T-helper 17 cell (primary cell): ENCODE data around the gene PDE9A. TPM values are rescaled to one million over a fixed set of nuclear protein-coding genes. Genes with fewer than 3 reads are reported as not detected.
"Not testable (repeated sequence)": the region's sequence is repeated elsewhere in the genome, so short reads cannot be mapped to it uniquely, and the experiment has no call there.

Experiments
- ATAC-seq: fragments of 150-1000 bp; cut with Tn5 transposase; 2 replicates; pipeline ENCODE4 v1.10.0; 2021; ENCODE audit warnings: mild to moderate bottlenecking, moderate library complexity
- DNase-seq, 3 donors: peaks; one replicate each; pipeline versions ENCODE4 v3.0.0 to v3.0.0-alpha.2; 2020 to 2021
- H3K9me3 ChIP-seq: one replicate; pipeline ENCODE4 v1.7.0; 2013; ENCODE audit warnings: low read length, mild to moderate bottlenecking; ENCODE audit not compliant: control insufficient read depth, poor library complexity, severe bottlenecking
- H3K27ac Mint-ChIP-seq: one replicate; pipeline ENCODE4 v1.8.0; 2022; ENCODE audit warnings: mild to moderate bottlenecking, moderate library complexity, mixed read lengths
- H3K27me3 Mint-ChIP-seq: one replicate; pipeline ENCODE4 v1.8.0; 2022; ENCODE audit warnings: mixed read lengths
- H3K36me3 Mint-ChIP-seq: one replicate; pipeline ENCODE4 v1.8.0; 2022; ENCODE audit warnings: low read depth, mixed read lengths
- H3K4me1 Mint-ChIP-seq: one replicate; pipeline ENCODE4 v1.8.0; 2022; ENCODE audit warnings: mild to moderate bottlenecking, mixed read lengths
- H3K4me3 Mint-ChIP-seq: one replicate; pipeline ENCODE4 v1.8.0; 2022; ENCODE audit warnings: mild to moderate bottlenecking, moderate library complexity, mixed read lengths
- total RNA-seq, 4 donors: library from RNA in 2 of 4; stranded (reverse) in 2 of 4; gene quantifications; one replicate each; pipeline ENCODE4 v1.2.3 and lab custom pipeline; 2022 to 2026

The PDE9A gene
- 1 to 10 TPM; 4.9 to 6.6 TPM for total RNA-seq
- total RNA-seq (lab: John Stamatoyannopoulos, UW), result 0.98 to 2.5 reads per million in 2 donors

- DNase-seq, result peak in 1 of 3 donors; percentile 18
- Mint-ChIP-seq H3K27ac (peak within 1 kb of the TSS; percentile 34), H3K4me1 (peaks cover 23% of the 10 kb centered on the region), H3K27me3 (peaks cover 28% of the 10 kb centered on the region), H3K4me3 (peak within 1 kb of the TSS; percentile 88), H3K36me3 (no peaks in the 10 kb centered on the region)
- ATAC-seq, result peak; percentile 70
- H3K9me3 ChIP-seq, result no peaks in the 10 kb centered on the region
Measured at GRCh38 chr21:42653231-42654061, at the start of gene PDE9A. TSS of gene PDE9A (plus strand) at chr21:42653621. CDS start at chr21:42653815, 194 bp downstream.

GRCh38 chr21:42607102-42607501 lies 46.3 kb upstream of the PDE9A start:
- ATAC-seq (no peak), DNase-seq (no peak)
- Mint-ChIP-seq H3K4me3 (no peak overlapping the region), H3K36me3 (no peaks in the 10 kb centered on the region), H3K27me3 (no peaks in the 10 kb centered on the region), H3K27ac (no peak overlapping the region), H3K4me1 (peaks cover 4% of the 10 kb centered on the region)
- no peaks in the 10 kb centered on the region for H3K9me3 ChIP-seq

- no peak overlapping the region for H3K4me3 Mint-ChIP-seq
- ATAC-seq (no peak), DNase-seq (no peak)
- no peak overlapping the region for H3K27ac Mint-ChIP-seq
- H3K27me3 Mint-ChIP-seq, result no peaks in the 10 kb centered on the region
- H3K9me3 ChIP-seq, result no peaks in the 10 kb centered on the region
- H3K4me1 Mint-ChIP-seq, result peaks cover 4% of the 10 kb centered on the region
- no peaks in the 10 kb centered on the region for H3K36me3 Mint-ChIP-seq
Measured at GRCh38 chr21:42607525-42608102, 45.8 kb upstream of the PDE9A start.

- no peak overlapping the region for H3K4me3 Mint-ChIP-seq
- H3K9me3 ChIP-seq, result no peaks in the 10 kb centered on the region
- no peak overlapping the region for H3K27ac Mint-ChIP-seq
- H3K4me1 Mint-ChIP-seq, result peaks cover 4% of the 10 kb centered on the region
- DNase-seq, result no peak
- ATAC-seq, result no peak
- no peaks in the 10 kb centered on the region for H3K27me3 Mint-ChIP-seq
- no peaks in the 10 kb centered on the region for H3K36me3 Mint-ChIP-seq
Measured at GRCh38 chr21:42608446-42608845, 45.0 kb upstream of the PDE9A start.

GRCh38 chr21:42609811-42610210 lies 43.6 kb upstream of the PDE9A start:
- H3K9me3 ChIP-seq, result no peaks in the 10 kb centered on the region
- Mint-ChIP-seq H3K4me3 (no peak overlapping the region), H3K27ac (peak overlapping the region; percentile 44), H3K36me3 (no peaks in the 10 kb centered on the region), H3K4me1 (peaks cover 11% of the 10 kb centered on the region), H3K27me3 (no peaks in the 10 kb centered on the region)
- peak in 2 of 3 donors; percentile 16 to 46 for DNase-seq
- peak; percentile 80 for ATAC-seq

GRCh38 chr21:42611852-42612251 lies 41.6 kb upstream of the PDE9A start:
- DNase-seq (no peak), ATAC-seq (no peak)
- Mint-ChIP-seq H3K27ac (no peak overlapping the region), H3K36me3 (no peaks in the 10 kb centered on the region), H3K27me3 (no peaks in the 10 kb centered on the region), H3K4me1 (peaks cover 11% of the 10 kb centered on the region), H3K4me3 (no peak overlapping the region)
- no peaks in the 10 kb centered on the region for H3K9me3 ChIP-seq

- DNase-seq (no peak), ATAC-seq (no peak)
- Mint-ChIP-seq H3K4me1 (peaks cover 11% of the 10 kb centered on the region), H3K4me3 (no peak overlapping the region), H3K27me3 (no peaks in the 10 kb centered on the region), H3K36me3 (no peaks in the 10 kb centered on the region), H3K27ac (no peak overlapping the region)
- H3K9me3 ChIP-seq, result no peaks in the 10 kb centered on the region
Measured at GRCh38 chr21:42612390-42612789, 41.0 kb upstream of the PDE9A start.

GRCh38 chr21:42613756-42614155 lies 39.7 kb upstream of the PDE9A start:
- no peak overlapping the region for H3K4me3 Mint-ChIP-seq
- H3K4me1 Mint-ChIP-seq, result peaks cover 11% of the 10 kb centered on the region
- no peak for DNase-seq
- no peak for ATAC-seq
- H3K27me3 Mint-ChIP-seq, result no peaks in the 10 kb centered on the region
- no peaks in the 10 kb centered on the region for H3K9me3 ChIP-seq
- H3K27ac Mint-ChIP-seq, result no peak overlapping the region
- no peaks in the 10 kb centered on the region for H3K36me3 Mint-ChIP-seq

GRCh38 chr21:42614396-42614795 lies 39.0 kb upstream of the PDE9A start:
- Mint-ChIP-seq H3K27ac (no peak overlapping the region), H3K36me3 (no peaks in the 10 kb centered on the region), H3K4me1 (peaks cover 7% of the 10 kb centered on the region), H3K27me3 (peaks cover 5% of the 10 kb centered on the region), H3K4me3 (no peak overlapping the region)
- ATAC-seq, result peak; percentile 70
- no peaks in the 10 kb centered on the region for H3K9me3 ChIP-seq
- DNase-seq, result peak in 2 of 3 donors; percentile 42 to 46

GRCh38 chr21:42614811-42615351 lies 38.5 kb upstream of the PDE9A start:
- ATAC-seq (peak; percentile 79), DNase-seq (peak; percentile 32 to 36 (median 34))
- Mint-ChIP-seq H3K36me3 (no peaks in the 10 kb centered on the region), H3K4me3 (no peak overlapping the region), H3K27ac (no peak overlapping the region), H3K27me3 (peaks cover 10% of the 10 kb centered on the region), H3K4me1 (peaks cover 7% of the 10 kb centered on the region)
- H3K9me3 ChIP-seq, result no peaks in the 10 kb centered on the region

- H3K36me3 Mint-ChIP-seq, DNase-seq, ATAC-seq, H3K27ac Mint-ChIP-seq, H3K9me3 ChIP-seq, H3K4me1 Mint-ChIP-seq, H3K4me3 Mint-ChIP-seq: not testable (repeated sequence)
- peaks cover 13% of the 10 kb centered on the region for H3K27me3 Mint-ChIP-seq
Measured at GRCh38 chr21:42615377-42615776, 38.0 kb upstream of the PDE9A start.

- Mint-ChIP-seq H3K27ac (no peak overlapping the region), H3K4me1 (peaks cover 7% of the 10 kb centered on the region)
Measured at GRCh38 chr21:42615924-42616323, 37.5 kb upstream of the PDE9A start.

GRCh38 chr21:42616446-42616845 lies 37.0 kb upstream of the PDE9A start:
- Mint-ChIP-seq H3K4me1 (peaks cover 7% of the 10 kb centered on the region), H3K36me3 (no peaks in the 10 kb centered on the region), H3K4me3 (no peak overlapping the region), H3K27me3 (peaks cover 13% of the 10 kb centered on the region), H3K27ac (no peak overlapping the region)
- DNase-seq (no peak), ATAC-seq (no peak)
- H3K9me3 ChIP-seq, result no peaks in the 10 kb centered on the region

More at GRCh38 chr21:42615924-42616323, 37.5 kb upstream of the PDE9A start:
- Mint-ChIP-seq H3K27me3 (peaks cover 13% of the 10 kb centered on the region), H3K4me3 (no peak overlapping the region), H3K36me3 (no peaks in the 10 kb centered on the region)
- DNase-seq, result no peak
- ATAC-seq, result no peak
- no peaks in the 10 kb centered on the region for H3K9me3 ChIP-seq
